Hematopoietic multipotent progenitor cell treated with erythropoietin and hydrocortisone succinate and interleukin-3 and kit ligand, for 8 days (in vitro differentiated cells): ENCODE data around the gene ANKHD1.
"Not testable (repeated sequence)": the region's sequence is repeated elsewhere in the genome, so short reads cannot be mapped to it uniquely, and the experiment has no call there.

Experiments
- DNase-seq: peaks from one replicate; pipeline ENCODE4 v3.0.0-alpha.2; 2015

The ANKHD1 gene

DNA sequence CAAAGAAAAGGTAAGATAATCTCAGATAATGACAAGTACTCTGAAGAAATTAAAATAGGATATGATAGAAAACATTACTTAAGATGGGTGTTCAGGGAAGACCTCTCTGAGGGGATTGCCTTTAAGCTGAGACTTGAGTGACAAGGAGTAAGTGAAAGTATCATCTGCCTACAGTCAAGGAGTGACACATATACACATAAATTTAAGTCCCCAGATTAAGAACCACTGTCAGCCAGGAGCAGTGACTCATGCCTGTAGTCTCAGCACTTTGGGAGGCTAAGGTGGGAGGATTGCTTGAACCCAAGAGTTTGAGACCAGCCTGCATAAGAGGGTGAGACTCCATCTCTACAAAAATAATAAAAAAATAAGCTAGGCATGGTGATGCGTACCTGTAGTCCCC, 19.7 kb upstream of the ANKHD1 start:
- no peak for DNase-seq

DNA sequence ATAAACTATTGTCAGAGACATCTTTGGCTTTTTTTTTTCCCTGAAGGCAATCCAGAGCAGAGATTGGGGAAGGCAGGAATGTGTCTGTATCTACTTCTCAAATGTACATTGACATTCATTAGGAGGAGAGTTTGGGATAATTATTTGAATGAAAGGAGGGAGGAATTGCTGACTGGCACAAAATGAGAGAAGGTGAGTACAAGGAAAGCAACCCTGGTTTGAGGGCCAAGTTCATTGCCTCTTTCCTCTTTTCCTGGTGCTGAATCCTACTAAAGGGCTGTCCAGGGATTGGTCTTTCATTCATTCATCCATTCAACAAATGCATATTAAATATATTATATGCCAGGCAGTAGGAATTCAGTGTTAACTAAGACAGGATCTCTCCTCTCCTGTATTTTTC, 18.8 kb upstream of the ANKHD1 start:
- DNase-seq = no peak

DNA sequence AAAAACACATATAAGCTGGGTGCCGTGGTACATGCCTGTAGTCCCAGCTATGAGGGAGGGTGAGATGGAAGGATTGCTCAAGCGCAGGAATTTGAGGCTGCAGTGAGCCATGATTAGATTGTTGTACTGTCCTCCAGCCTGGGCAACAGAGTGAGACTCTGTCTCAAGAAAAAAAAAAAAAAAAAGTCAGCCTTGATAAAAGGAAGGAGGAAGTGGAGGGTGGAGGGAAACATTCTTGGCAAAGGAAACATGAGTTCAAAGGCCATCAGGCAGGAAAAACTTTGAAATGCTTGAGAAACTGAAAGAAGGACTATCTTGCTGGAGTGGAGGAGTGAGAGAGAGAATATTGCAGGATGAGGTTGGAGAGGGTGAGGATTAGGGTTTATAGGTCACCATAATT, 18.3 kb upstream of the ANKHD1 start:
- no peak for DNase-seq

DNA sequence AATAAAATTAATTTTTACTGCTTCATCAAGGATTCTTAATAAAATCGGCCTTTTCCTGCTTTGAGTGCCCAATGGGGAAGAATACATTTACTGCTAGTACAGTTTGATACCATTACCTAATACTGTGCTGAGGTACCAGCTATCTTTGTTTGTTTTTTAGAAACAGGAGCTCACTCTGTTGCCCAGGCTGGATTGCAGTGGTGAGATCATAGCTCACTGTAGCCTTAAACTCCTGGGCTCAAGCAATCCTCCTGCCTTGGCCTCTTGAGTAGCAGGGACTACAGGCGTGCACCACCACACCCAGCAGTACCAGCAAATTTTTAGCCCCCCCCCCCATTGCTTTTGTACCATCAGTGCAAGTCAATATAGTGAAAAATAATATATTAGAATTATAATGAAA, 13.6 kb upstream of the ANKHD1 start:
- no peak for DNase-seq

DNA sequence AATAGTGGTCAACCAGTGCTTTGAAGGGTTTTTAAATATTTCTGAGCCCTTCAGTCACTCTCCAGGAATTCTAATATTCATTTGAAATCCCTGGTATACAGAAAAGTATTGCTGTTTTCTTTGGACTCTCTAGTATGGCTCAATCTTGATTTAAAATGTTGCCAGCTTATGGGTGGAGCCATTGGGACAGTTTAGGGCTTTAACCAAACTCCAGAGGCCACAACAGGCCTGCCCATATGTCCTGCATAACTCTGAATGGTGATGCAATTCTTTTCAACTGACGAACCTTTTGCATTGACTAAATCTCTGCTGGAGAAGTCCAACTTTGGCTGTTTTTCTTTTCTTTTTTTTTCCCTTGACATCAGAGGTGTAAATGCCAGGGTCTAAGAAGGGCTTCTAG, 10.3 kb upstream of the ANKHD1 start:
- no peak for DNase-seq

DNA sequence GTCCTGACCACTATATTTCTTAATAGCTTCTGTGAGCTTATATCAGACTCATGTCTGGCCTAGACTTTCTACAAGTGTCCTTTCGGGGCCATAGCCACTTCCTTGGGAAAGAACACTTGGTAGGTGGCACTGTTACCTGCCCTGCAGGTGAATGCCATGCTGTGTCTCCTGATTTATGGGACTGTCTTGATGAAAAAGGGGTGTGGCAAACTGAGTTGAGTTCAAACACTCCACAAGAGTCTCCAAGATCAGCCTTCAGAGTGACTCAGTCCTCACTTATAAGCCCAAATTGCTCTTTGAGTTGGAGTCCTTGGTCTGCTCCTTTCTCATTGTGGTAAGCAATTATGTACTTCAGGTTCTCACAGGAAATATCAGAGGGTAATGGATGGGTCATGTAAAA, 9.9 kb upstream of the ANKHD1 start:
- DNase-seq = no peak

DNA sequence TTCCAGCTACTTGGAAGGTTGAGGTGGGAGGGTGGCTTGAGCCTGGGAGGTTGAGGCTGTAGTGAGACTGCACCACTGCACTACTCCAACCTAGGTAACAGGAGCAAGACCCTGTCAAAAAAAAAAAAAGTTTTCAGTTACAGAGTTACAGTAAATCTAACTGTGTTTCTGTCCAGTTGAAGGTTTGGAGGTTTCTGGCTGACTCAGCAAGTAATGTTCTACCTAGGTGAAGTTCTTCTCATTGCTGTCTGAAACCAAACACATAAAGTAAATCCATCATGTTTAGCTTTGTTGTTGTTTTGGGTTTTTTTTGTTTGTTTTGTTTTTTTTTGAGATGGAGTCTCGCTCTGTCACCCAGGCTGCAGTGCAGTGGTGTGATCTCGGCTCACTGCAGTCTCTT, 7.9 kb upstream of the ANKHD1 start:
- no peak for DNase-seq

DNA sequence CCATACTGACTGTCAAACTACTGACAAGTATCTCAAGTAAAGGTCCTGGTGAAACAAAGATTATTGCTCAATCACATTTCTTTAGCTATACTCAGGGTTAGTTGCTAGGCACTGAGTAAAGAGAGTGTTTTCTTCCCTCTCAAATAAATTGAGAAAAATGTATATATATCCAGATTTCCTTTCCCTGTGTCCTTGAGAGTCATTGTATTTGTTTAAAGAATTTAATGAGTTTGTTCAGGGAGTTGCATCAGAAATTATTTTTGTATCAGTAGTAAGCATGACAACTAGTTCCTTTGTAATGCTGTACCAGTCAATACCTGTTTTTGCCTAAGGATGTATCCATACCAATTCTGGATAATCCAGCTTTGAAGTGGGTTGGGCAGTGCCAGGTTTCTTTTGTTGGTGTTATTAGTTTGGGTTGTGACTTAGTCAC, 3.2 kb upstream of the ANKHD1 start:
- no peak for DNase-seq

DNA sequence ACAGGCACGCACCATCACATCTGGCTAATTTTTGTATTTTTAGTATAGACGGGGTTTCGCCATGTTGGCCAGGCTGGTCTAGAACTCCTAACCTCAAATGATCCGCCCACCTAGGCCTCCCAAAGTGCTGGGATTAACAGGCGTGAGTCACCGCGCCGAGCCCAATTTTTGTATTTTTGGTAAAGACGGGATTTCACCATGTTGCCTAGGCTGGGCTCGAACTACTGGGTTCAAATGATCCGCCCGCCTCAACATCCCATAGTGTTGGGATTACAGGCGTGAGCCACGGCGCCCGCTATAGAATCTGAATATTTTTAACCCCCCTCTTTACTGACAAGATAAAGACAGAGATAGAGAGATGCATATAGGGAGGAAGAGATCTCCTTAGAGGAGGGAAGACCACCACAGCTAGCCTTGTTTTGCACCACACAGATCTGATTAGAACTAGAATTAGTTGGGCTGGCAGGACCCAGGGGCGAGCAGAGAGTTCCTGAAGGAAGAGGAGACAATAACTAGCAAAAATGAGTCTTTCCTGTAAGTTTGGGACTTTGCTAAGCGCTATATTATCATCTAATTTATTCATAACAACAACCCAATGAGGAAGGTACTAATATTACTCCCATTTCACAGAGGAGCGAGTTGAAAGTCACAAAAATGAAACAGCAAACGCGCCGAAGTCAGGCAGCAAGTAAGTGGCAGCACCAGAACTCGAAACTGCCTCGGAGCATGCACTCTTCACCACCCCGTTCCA, 1.5 kb upstream of the ANKHD1 start:
- peak; percentile 64 for DNase-seq

DNA sequence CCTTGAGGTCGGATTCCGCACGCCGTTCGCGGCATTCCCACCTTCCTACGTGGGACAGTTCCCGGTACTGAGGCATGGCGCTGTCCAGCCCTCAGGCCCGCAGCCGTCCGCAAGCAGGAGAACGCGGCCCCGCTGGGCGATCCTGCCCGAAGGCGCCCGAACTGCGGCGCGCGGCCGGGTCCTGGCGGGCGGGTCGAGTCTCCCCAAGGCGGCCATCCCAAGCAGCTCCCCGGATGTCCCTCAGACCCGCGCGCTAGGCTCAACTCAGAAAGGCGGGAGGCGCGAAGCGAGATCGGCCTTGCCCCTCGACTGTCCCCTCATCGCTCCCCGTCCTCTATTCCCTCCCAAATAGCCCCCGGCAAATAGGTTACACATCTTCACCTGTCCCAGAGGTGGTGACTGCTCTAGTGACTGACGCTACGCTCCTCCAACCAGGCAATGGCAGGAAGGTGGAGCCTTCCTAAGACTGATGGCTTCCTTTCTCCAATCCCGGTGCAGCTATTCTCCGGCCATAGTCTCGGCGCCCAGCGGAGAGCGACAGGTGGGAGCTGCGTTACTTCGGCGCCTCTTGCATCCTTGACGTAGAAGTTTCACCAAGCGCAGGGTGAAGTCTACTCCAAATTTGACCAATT, 787 bp upstream of the ANKHD1 start:
- DNase-seq = peak; percentile 97

DNA sequence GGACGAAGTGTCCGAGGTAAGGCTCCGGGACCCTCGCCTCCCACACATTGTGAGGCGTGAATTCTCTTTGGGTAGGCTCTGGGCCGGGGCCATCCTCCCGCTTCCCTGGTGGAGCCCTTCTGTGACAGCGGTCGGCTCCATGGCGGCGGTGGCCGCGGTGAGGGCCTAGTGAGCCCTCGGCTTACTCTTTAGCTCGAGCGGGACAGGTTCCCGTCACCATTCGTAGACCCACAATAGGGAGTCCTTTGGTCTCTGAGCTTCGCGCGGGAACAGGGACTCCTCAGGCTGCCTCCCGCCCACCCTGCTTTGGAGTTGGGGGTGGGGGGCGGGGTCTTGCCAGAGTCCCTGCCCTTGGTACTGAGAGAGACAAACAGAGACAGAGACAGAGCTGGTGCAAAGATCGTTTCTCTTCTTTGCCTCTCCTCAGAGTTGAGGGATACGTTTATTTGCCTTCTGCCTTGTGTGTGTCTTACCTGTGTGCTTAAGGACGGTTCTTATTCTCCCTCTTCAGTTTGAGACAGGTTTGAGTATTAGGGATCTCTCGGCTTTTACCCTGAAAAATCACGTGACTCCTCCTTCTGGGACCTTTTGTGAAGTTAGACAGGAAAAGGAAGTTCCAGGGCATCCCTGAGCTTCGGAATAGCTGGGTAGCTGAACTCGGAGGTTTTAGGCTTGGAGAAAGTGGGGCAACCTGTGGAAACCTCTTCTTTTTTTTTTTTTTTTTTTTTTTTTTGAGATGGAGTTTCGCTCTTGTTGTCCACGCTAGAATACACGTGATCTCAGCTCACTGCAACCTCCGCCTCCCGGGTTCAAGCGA, 833 bp downstream of the ANKHD1 start:
- DNase-seq = peak; percentile 60

DNA sequence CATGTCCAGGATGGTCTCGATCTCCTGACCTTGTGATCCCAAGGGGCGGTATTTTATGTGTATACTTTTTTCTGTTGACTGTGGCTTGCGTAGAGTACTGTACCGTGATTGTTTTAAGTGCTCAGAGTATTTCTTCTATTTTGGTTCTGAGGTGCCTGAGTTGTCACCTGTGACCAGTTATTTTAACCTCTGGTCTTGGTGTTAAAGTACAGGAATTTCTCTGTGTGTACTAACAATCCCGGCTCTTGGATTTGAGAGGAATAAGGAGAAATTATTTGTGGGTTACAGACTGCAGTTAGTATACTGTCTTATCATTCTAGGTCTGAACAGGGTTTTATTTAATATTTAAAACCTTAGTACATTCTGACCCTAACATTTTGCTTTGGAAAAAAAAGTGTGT, 2.0 kb downstream of the ANKHD1 start:
- DNase-seq = no peak

DNA sequence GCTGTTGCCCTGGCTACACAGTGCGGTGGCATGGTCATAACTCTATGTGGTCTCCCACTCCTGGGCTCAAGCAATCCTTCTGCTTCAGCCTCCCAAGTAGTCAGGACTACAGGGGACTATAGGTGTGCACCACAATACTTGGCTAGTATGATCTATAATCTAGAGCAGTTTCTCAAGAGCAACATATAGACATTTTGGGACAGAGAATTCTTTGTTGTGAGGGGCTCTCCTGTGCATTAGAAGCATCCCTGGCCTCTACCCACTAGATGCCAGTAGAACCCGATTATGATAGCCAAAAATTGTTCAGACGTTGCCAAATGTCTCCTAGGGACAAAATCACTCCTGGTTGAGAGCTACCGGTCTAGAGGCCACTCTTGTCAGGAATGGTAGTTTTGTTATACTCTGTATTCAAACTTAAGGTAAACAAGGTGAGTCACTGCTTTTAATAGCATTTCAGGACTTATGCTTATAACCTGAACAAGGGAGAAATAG, 7.2 kb downstream of the ANKHD1 start:
- DNase-seq = no peak

DNA sequence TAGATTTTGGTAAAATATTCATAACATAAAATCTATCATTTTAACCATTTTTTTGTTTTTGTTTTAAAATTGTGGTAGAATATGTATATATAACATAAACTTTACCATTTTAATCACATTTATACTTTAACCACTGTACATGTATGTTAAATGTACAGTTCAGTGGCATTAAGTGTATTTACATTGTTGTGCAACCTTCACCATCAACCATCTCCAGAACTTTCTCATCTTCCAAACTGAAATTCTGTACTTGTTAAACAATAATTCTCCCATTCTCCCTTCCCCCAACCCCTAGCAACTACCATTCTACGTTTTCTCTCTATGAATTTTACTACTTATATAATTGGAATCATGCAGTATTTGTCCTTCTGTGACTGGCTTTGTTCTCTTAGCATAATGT, 11.6 kb downstream of the ANKHD1 start:
- DNase-seq = no peak

DNA sequence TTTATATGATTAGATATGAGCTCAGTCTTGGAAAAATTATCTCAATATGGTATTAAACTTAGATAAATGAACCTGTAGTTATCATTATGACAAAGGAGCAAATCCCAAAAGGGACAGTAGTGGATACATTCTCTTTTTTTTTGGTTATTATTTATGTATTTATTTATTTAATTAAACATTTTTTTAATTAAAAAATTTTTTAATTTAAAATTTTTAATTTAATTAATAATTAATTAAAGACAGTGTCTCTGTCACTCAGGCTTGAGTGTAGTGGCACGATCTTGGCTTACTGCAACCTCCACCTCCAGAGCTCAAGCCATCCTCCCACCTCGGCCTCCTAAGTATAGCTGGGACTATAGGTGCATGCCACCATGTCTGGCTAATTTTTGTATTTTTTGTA, 15.6 kb downstream of the ANKHD1 start:
- no peak for DNase-seq

DNA sequence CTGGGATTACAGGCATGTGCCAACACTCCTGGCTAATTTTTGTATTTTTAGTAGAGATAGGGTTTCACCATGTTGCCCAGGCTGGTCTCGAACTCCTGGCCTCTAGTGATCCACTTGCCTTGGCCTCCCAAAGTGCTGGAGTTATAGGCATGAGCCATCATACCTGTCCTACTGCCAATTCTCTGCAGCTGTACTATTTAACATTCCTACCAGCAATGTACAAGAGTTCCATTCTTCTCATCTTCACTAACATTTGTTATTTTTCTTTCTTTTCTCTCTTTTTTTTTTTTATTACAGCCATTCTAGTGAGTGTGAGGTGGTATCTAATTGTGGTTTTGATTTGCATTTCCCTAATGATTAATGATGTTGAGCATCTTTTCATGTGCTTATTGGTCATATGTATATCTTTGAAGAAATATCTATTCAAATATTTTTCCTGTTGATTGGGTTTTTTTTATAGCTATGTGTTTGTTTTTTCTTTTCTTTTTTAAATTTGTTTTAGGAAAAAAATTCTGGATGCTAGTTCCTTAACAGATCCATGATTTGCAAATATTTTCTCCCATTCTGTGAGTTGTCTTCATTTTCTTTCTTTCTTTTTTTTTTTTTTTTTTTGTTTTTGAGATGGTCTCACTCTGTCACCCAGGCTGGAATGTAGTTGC, 17.4 kb downstream of the ANKHD1 start:
- no peak for DNase-seq

DNA sequence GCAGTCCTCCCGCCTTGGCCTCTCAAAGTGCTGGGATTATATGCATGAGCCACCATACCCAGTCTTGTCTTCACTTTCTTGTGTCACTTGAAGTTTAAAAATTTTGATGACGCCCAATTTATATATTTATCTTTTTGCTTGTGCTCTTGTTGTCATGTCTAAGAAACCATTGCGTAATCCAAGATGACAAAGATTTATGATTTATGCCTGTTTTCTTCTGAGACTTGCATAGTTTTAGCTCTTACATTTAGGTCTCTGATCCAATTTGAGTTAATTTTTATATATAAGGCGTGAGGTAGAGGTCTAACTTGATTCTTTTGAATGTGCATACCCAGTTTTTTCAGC, 18.6 kb downstream of the ANKHD1 start:
- no peak for DNase-seq

DNA sequence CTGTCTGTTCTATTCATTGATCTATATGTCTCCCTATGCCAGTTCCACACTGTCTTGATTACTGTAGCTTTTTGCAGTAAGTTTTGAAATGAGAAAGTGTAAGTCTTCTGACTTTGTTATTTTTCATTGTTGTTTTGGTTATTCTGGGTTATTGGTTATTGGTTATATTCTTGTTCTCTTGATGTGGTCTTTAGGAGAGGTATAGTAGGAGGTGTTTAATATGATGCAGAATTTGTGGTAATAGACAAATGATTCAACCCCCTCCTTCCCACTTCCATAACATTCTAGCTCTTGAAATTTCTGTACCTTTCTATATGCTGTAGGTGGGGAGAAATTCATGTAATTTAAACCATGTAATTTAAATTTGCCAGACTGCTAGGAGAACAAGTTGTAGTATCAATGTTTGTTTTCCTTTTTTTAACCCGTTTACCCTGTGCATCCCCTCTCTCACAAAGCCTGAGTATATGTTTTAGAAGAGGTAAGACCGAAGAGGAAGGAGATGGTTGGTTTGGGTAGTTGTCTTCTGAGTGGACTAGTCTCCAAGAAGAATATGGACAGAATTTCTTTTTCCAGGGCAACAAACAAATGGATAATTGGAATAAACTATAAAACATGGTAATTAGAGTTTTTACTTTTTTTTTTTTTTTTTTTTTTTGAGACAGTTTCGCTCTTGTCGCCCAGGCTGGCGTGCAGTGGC, 19.2 kb downstream of the ANKHD1 start:
- no peak for DNase-seq

DNA sequence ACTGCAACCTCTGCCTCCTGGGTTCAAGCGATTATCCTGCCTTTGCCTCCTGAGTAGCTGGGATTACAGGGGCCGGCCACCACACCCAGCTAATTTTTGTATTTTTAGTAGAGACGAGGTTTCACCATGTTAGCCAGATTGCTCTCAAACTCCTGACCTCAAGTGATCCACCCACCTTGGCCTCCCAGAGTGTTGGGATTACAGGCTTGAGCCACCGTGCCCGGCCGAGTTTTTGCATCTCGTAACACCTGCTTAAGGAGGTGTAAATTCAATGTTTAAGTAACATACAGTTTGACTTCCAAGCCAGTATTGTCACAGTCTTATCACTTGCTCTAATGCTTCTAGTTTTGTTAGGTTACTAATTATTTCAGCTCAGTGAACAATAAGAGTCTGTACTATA, 19.7 kb downstream of the ANKHD1 start:
- DNase-seq = not testable (repeated sequence)

DNA sequence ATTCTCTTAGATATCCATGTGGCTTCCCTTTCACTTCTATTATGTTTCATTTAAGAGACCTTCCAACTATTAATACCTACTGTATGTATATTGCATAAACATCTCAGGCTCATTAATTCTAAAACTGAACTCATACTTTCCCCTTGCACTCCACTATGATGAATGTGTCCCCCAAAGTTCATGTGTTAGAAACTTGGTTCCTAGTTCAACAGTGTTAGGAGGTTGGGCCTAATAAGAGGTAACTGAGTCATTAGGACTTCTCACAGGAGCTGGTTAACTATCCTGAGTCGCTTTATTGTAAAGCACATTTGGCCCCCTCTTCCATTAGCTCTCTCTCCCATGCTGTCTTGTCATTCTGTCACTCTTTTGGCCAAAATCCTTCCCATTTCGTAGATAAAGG, 22.0 kb downstream of the ANKHD1 start:
- no peak for DNase-seq

DNA sequence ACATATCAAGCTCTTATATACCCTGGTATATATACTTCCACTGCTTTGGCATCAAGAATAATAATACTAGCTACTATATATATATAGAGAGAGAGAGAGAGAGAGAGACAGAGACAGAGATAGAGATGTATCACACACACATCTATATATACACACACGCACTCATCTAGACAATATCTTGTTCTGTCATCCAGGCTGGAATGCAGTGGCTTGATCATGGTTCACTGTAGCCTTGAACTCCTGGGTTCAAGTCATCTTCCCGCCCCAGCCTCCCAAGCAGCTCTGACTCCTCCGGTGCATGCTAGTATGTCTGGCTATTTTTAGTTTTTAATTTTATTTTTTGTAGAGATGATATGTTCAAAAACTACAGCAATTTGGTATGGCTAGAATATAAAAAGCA, 22.5 kb downstream of the ANKHD1 start:
- DNase-seq = no peak

DNA sequence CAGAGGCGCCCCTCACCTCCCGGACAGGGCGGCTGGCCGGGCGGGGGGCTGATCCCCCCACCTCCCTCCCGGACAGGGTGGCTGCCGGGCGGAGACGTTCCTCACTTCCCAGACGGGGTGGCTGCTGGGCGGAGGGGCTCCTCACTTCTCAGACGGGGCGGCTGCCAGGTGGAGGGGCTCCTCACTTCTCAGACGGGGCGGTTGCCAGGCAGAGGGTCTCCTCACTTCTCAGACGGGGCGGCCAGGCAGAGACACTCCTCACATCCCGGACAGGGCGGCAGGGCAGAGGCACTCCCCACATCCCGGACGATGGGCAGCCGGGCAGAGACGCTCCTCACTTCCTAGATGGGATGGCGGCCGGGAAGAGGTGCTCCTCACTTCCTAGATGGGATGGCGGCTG, 26.1 kb downstream of the ANKHD1 start:
- DNase-seq = not testable (repeated sequence)

DNA sequence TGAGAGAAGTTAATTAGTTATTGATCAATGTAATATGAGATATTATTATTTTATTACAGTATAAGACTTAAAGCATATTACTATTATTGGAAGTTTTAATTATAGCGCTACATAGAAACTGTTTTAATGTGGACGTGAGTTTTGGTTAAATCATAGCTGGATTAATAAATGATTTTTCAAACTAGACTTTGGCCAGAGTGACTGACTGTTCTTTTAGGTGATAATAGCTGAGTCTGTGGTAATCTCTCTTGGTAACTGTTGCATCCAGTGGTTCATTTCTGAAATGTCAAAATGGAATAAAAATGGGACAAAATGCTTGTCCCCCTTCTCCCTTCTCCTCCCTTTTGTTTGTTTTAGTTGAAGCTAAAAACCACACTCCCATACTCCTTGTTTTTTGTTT, 28.1 kb downstream of the ANKHD1 start:
- DNase-seq = no peak
